ENCODE results near the gene AGO1.

Gene AGO1

DNA sequence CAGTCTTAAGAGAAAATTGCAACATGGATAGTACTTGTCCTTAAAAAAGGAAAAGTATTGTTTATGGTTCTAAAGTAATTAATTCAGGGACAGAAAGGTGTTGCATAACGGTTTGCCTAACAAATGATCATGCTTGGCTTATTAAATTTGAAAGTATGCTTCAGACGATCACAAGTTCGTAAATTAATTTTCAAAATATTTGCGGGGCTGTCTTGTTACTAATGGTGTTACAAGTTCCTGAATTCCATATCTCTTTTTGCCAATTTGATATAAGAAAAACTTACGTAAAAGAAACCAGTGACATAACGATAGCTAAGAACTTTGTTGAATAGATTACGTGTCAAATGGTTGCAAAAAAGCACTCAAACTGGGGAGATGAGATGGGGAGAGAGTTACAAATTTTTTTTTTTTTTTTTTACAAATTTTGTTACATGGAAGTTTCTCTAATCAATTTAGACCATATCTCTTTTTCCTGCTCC is 49.2 kb downstream of the AGO1 start:
- Histone ChIP-seq H3K27me3 (ENCODE audit: insufficient read depth, insufficient read length) (no peaks in the 10 kb centered on the region), H3K4me1 (ENCODE audit: insufficient read depth, insufficient read length) (no peaks in the 10 kb centered on the region), H3K4me3 (ENCODE audit: insufficient read length, low read depth) (peak overlapping the region; percentile 94), H3K36me3 (ENCODE audit: insufficient read depth, insufficient read length, low read length) (peaks cover 8% of the 10 kb centered on the region), H3K9me3 (ENCODE audit: insufficient read depth, low read length) (no peaks in the 10 kb centered on the region), H3K9ac (ENCODE audit: insufficient read length, low read depth) (peak overlapping the region; percentile 92)
- TF ChIP-seq SUZ12 (IDR thresholded peaks at IDR 0.05; ENCODE audit: extremely low read depth, insufficient read depth, insufficient read length) (no peak), YY1 (IDR thresholded peaks at IDR 0.05; ENCODE audit: insufficient read depth, insufficient read length) (no peak), ZNF274 (IDR thresholded peaks at IDR 0.05; ENCODE audit: low read depth, low read length) (no peak)
- DNase-seq (ENCODE audit: low read depth, low spot score), result no peak

DNA sequence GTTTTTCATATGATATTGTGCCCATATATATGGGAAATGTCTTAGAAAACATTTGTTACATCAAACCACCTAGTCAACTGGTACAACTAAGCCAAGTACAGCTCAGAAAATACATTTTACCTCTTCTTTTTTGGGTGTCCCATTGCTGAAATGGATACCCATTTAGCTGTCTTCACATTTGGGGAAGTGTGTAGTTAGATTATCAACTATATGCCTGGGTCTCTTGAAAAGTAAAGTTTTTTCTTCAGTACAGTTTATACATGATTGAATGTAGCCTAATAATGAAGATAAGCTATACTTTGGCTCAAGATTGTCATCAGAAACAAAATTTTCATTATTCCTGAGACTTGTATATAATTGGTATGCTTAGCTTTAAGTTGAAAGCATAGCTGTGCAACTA is 49.9 kb downstream of the AGO1 start:
- no peaks in the 10 kb centered on the region for H3K4me1 ChIP-seq (ENCODE audit: insufficient read depth, insufficient read length)
- no peak overlapping the region for H3K4me3 ChIP-seq (ENCODE audit: insufficient read length, low read depth)
- no peak for TF ChIP-seq SUZ12 (IDR thresholded peaks at IDR 0.05; ENCODE audit: extremely low read depth, insufficient read depth, insufficient read length)
- TF ChIP-seq ZNF274 (IDR thresholded peaks at IDR 0.05; ENCODE audit: low read depth, low read length), result no peak
- no peak for TF ChIP-seq YY1 (IDR thresholded peaks at IDR 0.05; ENCODE audit: insufficient read depth, insufficient read length)
- no peak overlapping the region for H3K9ac ChIP-seq (ENCODE audit: insufficient read length, low read depth)
- peaks cover 1% of the 10 kb centered on the region for H3K36me3 ChIP-seq (ENCODE audit: insufficient read depth, insufficient read length, low read length)
- H3K9me3 ChIP-seq (ENCODE audit: insufficient read depth, low read length), result no peaks in the 10 kb centered on the region
- no peak for DNase-seq (ENCODE audit: low read depth, low spot score)
- H3K27me3 ChIP-seq (ENCODE audit: insufficient read depth, insufficient read length), result no peaks in the 10 kb centered on the region

DNA sequence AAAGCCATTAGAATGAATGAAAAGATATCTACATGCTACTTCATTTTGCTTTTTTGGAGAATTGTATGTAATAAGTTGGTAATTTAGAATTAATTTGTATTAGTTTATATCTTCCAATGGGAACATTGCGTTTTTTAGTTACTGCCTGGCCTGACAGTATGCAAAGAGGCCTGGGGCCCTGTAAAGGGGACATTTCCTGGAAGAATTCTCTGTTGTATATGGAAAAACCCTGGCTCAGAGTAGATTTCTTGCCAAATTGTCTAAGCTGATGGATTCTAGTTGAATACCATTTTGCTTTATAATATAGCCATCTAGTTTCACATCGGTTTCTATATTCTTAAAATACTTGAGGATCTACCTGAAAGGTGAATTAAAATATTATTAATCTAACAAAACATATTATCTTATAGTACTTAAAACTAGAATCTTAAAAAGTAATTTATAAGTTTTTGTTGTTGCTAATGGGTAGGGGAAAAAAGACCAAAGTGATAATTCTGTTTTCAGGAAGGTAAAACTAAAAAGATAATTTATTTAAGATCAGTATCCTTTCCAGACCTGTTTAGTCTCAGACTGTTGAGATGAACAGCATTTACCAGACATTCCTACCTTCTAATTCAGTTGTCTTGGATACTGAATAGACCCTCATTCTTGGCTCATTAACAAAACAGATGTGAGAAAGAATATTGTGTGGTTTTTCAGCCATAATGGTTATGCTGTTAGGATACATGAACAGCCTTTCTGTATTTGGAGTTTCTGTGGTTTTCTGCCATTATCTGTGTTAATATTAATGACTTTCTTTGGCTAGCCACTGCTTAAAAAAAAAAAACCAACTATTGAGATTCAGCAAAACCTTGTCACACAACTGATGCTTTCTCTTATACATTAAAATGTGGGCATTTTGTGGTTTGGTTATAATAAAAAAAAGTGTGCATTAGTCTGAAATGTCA is 52.7 kb downstream of the AGO1 start:
- H3K9ac ChIP-seq (ENCODE audit: insufficient read length, low read depth), result no peak overlapping the region
- H3K4me1 ChIP-seq (ENCODE audit: insufficient read depth, insufficient read length), result no peaks in the 10 kb centered on the region
- H3K4me3 ChIP-seq (ENCODE audit: insufficient read length, low read depth), result no peak overlapping the region
- no peaks in the 10 kb centered on the region for H3K36me3 ChIP-seq (ENCODE audit: insufficient read depth, insufficient read length, low read length)
- TF ChIP-seq ZNF274 (IDR thresholded peaks at IDR 0.05; ENCODE audit: low read depth, low read length), result no peak
- no peak for TF ChIP-seq YY1 (IDR thresholded peaks at IDR 0.05; ENCODE audit: insufficient read depth, insufficient read length)
- TF ChIP-seq SUZ12 (IDR thresholded peaks at IDR 0.05; ENCODE audit: extremely low read depth, insufficient read depth, insufficient read length), result no peak
- no peaks in the 10 kb centered on the region for H3K27me3 ChIP-seq (ENCODE audit: insufficient read depth, insufficient read length)
- no peak for DNase-seq (ENCODE audit: low read depth, low spot score)
- H3K9me3 ChIP-seq (ENCODE audit: insufficient read depth, low read length), result no peaks in the 10 kb centered on the region

DNA sequence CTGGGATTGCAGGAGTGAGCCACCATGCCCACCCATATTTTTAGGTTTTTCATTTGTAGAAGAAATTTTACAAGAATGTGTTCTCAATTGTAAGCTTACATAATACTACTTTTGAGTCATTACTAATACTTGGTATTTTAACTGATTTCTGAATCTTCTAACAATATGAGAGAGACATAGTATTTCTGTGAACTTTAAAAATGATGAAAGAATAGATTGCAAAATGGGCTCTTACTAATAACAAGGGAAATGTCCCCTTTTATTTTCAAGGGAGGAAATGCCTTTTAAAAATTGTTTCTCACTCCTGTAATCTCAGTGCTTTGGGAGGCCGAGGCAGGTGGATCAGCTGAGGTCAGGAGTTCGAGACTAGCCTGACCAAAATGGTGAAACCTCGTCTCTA is 53.8 kb downstream of the AGO1 start:
- H3K9me3 ChIP-seq (ENCODE audit: insufficient read depth, low read length), result no peaks in the 10 kb centered on the region
- no peak for DNase-seq (ENCODE audit: low read depth, low spot score)
- TF ChIP-seq YY1 (IDR thresholded peaks at IDR 0.05; ENCODE audit: insufficient read depth, insufficient read length), result no peak
- TF ChIP-seq SUZ12 (IDR thresholded peaks at IDR 0.05; ENCODE audit: extremely low read depth, insufficient read depth, insufficient read length), result no peak
- TF ChIP-seq ZNF274 (IDR thresholded peaks at IDR 0.05; ENCODE audit: low read depth, low read length), result no peak
- no peaks in the 10 kb centered on the region for H3K36me3 ChIP-seq (ENCODE audit: insufficient read depth, insufficient read length, low read length)
- no peaks in the 10 kb centered on the region for H3K27me3 ChIP-seq (ENCODE audit: insufficient read depth, insufficient read length)
- H3K9ac ChIP-seq (ENCODE audit: insufficient read length, low read depth), result no peak overlapping the region
- H3K4me3 ChIP-seq (ENCODE audit: insufficient read length, low read depth), result no peak overlapping the region
- H3K4me1 ChIP-seq (ENCODE audit: insufficient read depth, insufficient read length), result no peaks in the 10 kb centered on the region

DNA sequence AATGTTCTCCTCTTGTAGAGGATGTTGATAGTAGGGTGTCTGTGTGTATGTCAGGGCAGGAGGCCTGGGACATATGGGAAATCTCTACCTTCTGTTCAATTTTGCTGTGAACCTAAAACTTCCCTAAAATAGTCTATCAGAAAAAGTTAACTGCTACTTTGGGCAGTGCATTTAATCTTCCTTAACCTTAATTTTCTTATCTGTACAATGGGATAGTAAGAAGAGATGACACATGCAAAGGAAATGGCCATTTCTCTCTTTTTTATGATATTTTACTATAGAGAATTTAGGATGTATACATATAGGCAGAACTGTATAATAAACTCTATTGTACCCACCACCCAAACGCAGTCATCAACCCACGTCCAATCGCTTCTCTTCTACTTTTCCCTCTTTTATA is 56.5 kb downstream of the AGO1 start:
- DNase-seq (ENCODE audit: low read depth, low spot score), result no peak
- no peak overlapping the region for H3K4me3 ChIP-seq (ENCODE audit: insufficient read length, low read depth)
- TF ChIP-seq ZNF274 (IDR thresholded peaks at IDR 0.05; ENCODE audit: low read depth, low read length) (no peak), SUZ12 (IDR thresholded peaks at IDR 0.05; ENCODE audit: extremely low read depth, insufficient read depth, insufficient read length) (no peak), YY1 (IDR thresholded peaks at IDR 0.05; ENCODE audit: insufficient read depth, insufficient read length) (no peak)

DNA sequence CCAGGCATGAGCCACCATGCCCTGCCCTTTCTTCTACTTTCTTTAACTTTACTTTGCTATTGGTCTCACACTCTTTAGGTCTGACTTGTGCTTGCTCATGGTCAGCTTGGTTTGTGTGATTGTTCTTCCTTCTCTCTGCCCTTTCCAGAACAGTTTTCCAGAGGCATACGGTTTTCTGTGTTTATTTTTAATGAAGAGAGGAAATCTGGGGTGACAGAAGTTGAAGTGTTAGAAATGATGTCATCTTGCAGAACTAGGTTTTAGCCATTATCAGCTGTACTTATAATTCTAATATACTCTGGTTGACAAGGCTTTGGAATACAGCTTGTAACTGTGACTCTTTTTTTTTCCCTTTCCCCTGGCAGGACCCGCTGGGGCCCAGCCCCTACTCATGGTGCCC is 62.3 kb downstream of the AGO1 start:
- H3K4me1 ChIP-seq (ENCODE audit: insufficient read depth, insufficient read length), result no peaks in the 10 kb centered on the region
- H3K27me3 ChIP-seq (ENCODE audit: insufficient read depth, insufficient read length), result no peaks in the 10 kb centered on the region
- TF ChIP-seq YY1 (IDR thresholded peaks at IDR 0.05; ENCODE audit: insufficient read depth, insufficient read length) (no peak), ZNF274 (IDR thresholded peaks at IDR 0.05; ENCODE audit: low read depth, low read length) (no peak), SUZ12 (IDR thresholded peaks at IDR 0.05; ENCODE audit: extremely low read depth, insufficient read depth, insufficient read length) (no peak)
- DNase-seq (ENCODE audit: low read depth, low spot score), result no peak
- no peak overlapping the region for H3K9ac ChIP-seq (ENCODE audit: insufficient read length, low read depth)
- H3K36me3 ChIP-seq (ENCODE audit: insufficient read depth, insufficient read length, low read length), result peaks cover 24% of the 10 kb centered on the region
- no peak overlapping the region for H3K4me3 ChIP-seq (ENCODE audit: insufficient read length, low read depth)
- no peaks in the 10 kb centered on the region for H3K9me3 ChIP-seq (ENCODE audit: insufficient read depth, low read length)

More for the DNA sequence above, 56.5 kb downstream of the AGO1 start:
- no peaks in the 10 kb centered on the region for H3K4me1 ChIP-seq (ENCODE audit: insufficient read depth, insufficient read length)
- no peak overlapping the region for H3K9ac ChIP-seq (ENCODE audit: insufficient read length, low read depth)
- no peaks in the 10 kb centered on the region for H3K27me3 ChIP-seq (ENCODE audit: insufficient read depth, insufficient read length)
- H3K9me3 ChIP-seq (ENCODE audit: insufficient read depth, low read length), result no peaks in the 10 kb centered on the region
- peaks cover 5% of the 10 kb centered on the region for H3K36me3 ChIP-seq (ENCODE audit: insufficient read depth, insufficient read length, low read length)

DNA sequence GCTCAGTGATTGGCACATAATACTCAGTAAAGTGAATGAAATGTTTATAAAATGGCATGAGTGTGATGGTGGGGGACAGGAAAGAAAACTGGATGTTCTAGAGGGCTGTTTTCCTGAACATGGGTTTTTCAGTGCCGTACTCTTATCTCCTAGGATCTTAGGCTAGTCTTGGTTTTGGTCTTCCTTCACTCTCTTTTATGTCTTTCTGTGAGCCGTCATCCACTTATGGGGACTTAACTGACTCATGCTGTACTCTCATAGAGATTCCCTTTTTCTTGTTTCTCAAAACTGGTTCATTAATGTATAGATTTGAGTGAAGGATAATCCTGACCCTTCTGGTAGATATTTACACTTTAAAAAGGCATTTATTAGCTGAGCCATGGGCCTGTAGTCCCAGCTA is 64.5 kb downstream of the AGO1 start:
- no peak overlapping the region for H3K4me3 ChIP-seq (ENCODE audit: insufficient read length, low read depth)
- no peak for DNase-seq (ENCODE audit: low read depth, low spot score)
- no peak overlapping the region for H3K9ac ChIP-seq (ENCODE audit: insufficient read length, low read depth)
- H3K4me1 ChIP-seq (ENCODE audit: insufficient read depth, insufficient read length), result no peaks in the 10 kb centered on the region
- H3K36me3 ChIP-seq (ENCODE audit: insufficient read depth, insufficient read length, low read length), result peaks cover 24% of the 10 kb centered on the region
- H3K9me3 ChIP-seq (ENCODE audit: insufficient read depth, low read length), result no peaks in the 10 kb centered on the region
- TF ChIP-seq YY1 (IDR thresholded peaks at IDR 0.05; ENCODE audit: insufficient read depth, insufficient read length) (no peak), ZNF274 (IDR thresholded peaks at IDR 0.05; ENCODE audit: low read depth, low read length) (no peak), SUZ12 (IDR thresholded peaks at IDR 0.05; ENCODE audit: extremely low read depth, insufficient read depth, insufficient read length) (no peak)
- H3K27me3 ChIP-seq (ENCODE audit: insufficient read depth, insufficient read length), result no peaks in the 10 kb centered on the region

Data from NT2/D1 (cell line).